HUES6 (cell line): ENCODE measurements around the gene ZNF557.
"Not testable (repeated sequence)": the region's sequence is repeated elsewhere in the genome, so short reads cannot be mapped to it uniquely, and the experiment has no call there.

ENCODE experiments used
- H3K27ac ChIP-seq: 2 replicates; pipeline ENCODE4 v1.7.0; 2013; ENCODE audit warnings: low read depth, mild to moderate bottlenecking, low read length, inconsistent platforms
- H3K27me3 ChIP-seq: 2 replicates; pipeline ENCODE4 v1.6.1; 2013; ENCODE audit warnings: low read length; ENCODE audit not compliant: control insufficient read depth, insufficient read depth
- H3K36me3 ChIP-seq: 2 replicates; pipeline ENCODE4 v1.6.1; 2013; ENCODE audit warnings: low read length; ENCODE audit not compliant: control insufficient read depth, insufficient read depth
- H3K4me1 ChIP-seq: 2 replicates; pipeline ENCODE4 v1.6.1; 2013; ENCODE audit warnings: low read length; ENCODE audit not compliant: control insufficient read depth, insufficient read depth
- H3K4me3 ChIP-seq: 2 replicates; pipeline ENCODE4 v1.5.1; 2013; ENCODE audit warnings: low read depth, low read length
- H3K9ac ChIP-seq: one replicate; pipeline ENCODE4 v1.6.1; 2013; ENCODE audit warnings: mild to moderate bottlenecking, low read length
- H3K9me3 ChIP-seq: 2 replicates; pipeline ENCODE4 v1.6.1; 2013; ENCODE audit warnings: low read depth, low read length; ENCODE audit not compliant: control insufficient read depth, insufficient read depth

The ZNF557 gene

DNA sequence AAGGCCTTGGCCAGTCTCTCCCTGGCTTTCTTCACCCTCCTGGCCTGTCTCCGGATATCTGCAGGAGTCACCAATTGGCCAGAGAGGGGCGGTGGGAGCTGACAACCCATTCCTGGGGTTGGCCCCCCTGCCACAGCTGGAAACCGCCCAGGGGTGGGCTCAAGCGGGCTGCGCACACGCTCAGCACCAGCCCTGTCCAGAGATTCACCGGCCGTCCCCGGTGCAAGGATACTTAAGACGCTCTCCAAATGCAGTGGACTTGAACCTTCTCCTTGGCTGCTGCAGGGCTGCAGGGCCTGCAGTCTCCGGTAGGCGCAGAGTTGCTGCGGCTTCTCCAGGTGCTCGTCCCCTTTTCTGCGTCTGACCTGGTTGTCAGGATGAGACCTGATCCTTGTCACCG, 13.1 kb upstream of the ZNF557 start:
- H3K36me3 ChIP-seq, H3K9ac ChIP-seq, H3K4me3 ChIP-seq, H3K9me3 ChIP-seq, H3K27me3 ChIP-seq, H3K4me1 ChIP-seq, H3K27ac ChIP-seq: not testable (repeated sequence)

DNA sequence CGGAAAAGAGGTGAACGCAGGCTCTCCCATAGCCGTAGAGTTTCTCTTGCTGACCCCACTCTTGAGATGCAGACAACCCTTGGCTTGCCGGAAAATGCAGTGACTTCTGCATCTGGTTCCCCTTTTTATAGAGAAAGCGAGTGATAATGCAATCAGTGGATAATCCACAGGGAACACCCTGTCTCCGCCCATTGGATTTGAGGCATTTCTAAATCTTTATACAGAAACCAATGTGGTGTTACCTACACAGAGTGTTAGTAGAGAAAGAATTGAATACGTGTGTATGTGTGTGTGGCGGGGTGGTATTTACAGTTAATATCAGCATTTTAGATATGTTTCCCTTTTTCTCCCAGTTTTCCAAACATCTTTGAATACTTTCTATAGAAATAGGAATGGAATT, 10.9 kb upstream of the ZNF557 start, which contains the start of gene MBD3L3:
TSS of gene MBD3L3 (minus strand) at position 101 of the 400 bp plus-strand sequence. CDS start at position 30, 71 bp downstream.
- H3K9me3 ChIP-seq, H3K36me3 ChIP-seq, H3K4me3 ChIP-seq, H3K27me3 ChIP-seq, H3K4me1 ChIP-seq, H3K27ac ChIP-seq, H3K9ac ChIP-seq: not testable (repeated sequence)

DNA sequence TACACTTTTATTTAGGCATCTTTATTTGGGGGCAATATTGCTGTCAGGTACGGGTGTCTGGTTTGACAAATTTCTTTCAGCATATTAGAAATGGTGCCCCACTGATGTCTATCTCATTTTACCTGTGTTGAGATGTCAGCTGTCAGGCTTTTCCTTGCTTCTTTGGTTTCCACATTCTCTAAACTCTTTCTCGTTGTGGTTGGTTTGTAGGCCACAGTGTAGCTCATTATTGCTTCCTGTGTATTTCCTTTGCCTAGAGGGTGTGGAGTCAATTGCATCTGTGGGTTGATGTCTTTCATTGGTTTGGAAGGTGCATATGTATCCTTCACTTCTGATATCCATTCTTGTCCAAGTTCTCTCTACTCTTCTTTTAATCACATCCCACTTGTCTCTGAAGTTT, 9.5 kb upstream of the ZNF557 start:
- H3K9ac ChIP-seq, H3K4me3 ChIP-seq, H3K36me3 ChIP-seq, H3K27ac ChIP-seq, H3K4me1 ChIP-seq, H3K27me3 ChIP-seq, H3K9me3 ChIP-seq: not testable (repeated sequence)

- Histone ChIP-seq H3K36me3 (no peaks in the 10 kb centered on the region), H3K4me1 (no peaks in the 10 kb centered on the region), H3K4me3 (no peak overlapping the region), H3K27me3 (no peaks in the 10 kb centered on the region), H3K9me3 (peaks cover 11% of the 10 kb centered on the region; the same call in 1 of the 2 replicates), H3K9ac (no peak overlapping the region), H3K27ac (no peak overlapping the region)
Observed at GRCh38 chr19:7063339-7063738, 6.2 kb upstream of the ZNF557 start.

- no peaks in the 10 kb centered on the region for H3K36me3 ChIP-seq
- H3K4me1 ChIP-seq = no peaks in the 10 kb centered on the region
- H3K9ac ChIP-seq = no peak overlapping the region
- no peaks in the 10 kb centered on the region for H3K27me3 ChIP-seq
- no peak overlapping the region for H3K4me3 ChIP-seq
- peaks cover 11% of the 10 kb centered on the region; the same call in 1 of the 2 replicates for H3K9me3 ChIP-seq
- H3K27ac ChIP-seq = no peak overlapping the region
Observed at GRCh38 chr19:7063764-7064418, 5.6 kb upstream of the ZNF557 start.

DNA sequence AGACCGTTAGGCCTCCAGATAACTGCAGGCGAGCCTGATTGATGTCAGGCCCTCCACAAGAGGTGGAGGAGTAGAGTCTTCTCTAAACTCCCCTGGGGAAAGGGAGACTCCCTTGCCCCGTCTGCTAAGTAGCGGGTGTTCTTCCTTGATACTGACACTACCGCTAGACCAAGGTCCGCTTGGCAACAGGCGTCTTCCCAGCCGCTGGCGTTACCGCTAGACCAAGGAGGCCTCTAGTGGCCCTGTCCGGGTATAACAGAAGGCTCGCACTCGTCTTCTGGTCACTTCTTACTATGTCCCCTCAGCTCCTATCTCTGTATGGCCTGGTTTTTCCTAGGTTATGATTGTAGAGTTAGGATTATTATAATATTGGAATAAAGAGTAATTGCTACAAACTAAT, 2.4 kb upstream of the ZNF557 start:
- H3K36me3 ChIP-seq, H3K9ac ChIP-seq, H3K27ac ChIP-seq, H3K27me3 ChIP-seq, H3K4me1 ChIP-seq, H3K4me3 ChIP-seq: not testable (repeated sequence)
- peaks cover 11% of the 10 kb centered on the region; the same call in 1 of the 2 replicates for H3K9me3 ChIP-seq

GRCh38 chr19:7067716-7068115, 1.8 kb upstream of the ZNF557 start:
- Histone ChIP-seq H3K4me1 (no peaks in the 10 kb centered on the region), H3K9me3 (peaks cover 11% of the 10 kb centered on the region; the same call in 1 of the 2 replicates), H3K4me3 (no peak overlapping the region), H3K27ac (no peak overlapping the region), H3K36me3 (peaks cover 13% of the 10 kb centered on the region), H3K27me3 (no peaks in the 10 kb centered on the region), H3K9ac (no peak overlapping the region)

GRCh38 chr19:7068599-7068998, 904 bp upstream of the ZNF557 start:
- H3K4me3 ChIP-seq = peak overlapping the region; percentile 39
- H3K9me3 ChIP-seq = peaks cover 11% of the 10 kb centered on the region; the same call in 1 of the 2 replicates
- H3K27me3 ChIP-seq = no peaks in the 10 kb centered on the region
- H3K4me1 ChIP-seq = no peaks in the 10 kb centered on the region
- H3K9ac ChIP-seq = no peak overlapping the region
- peaks cover 20% of the 10 kb centered on the region for H3K36me3 ChIP-seq
- no peak overlapping the region for H3K27ac ChIP-seq

DNA sequence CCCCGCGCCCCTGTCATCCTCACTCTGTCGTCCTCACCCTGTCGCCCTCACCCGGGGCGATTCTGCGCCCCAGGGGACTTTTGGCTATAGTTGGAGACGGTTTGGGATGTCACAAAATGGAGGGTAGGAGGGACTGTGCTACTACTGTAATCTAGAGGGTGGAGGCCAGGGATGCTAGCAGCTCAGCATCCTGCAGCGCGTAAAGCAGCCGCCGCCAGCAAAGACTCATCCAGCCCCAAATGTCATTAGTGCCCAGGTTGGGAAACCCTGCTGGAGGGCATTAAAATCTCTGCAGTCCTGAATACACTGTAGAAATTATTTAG, 362 bp downstream of the ZNF557 start:
- Histone ChIP-seq H3K27ac (peak overlapping the region; percentile 87), H3K4me3 (peak overlapping the region; percentile 100), H3K27me3 (no peaks in the 10 kb centered on the region), H3K9ac (peak overlapping the region; percentile 87), H3K36me3 (peaks cover 29% of the 10 kb centered on the region), H3K9me3 (peaks cover 9% of the 10 kb centered on the region; the same call in 1 of the 2 replicates), H3K4me1 (no peaks in the 10 kb centered on the region)

DNA sequence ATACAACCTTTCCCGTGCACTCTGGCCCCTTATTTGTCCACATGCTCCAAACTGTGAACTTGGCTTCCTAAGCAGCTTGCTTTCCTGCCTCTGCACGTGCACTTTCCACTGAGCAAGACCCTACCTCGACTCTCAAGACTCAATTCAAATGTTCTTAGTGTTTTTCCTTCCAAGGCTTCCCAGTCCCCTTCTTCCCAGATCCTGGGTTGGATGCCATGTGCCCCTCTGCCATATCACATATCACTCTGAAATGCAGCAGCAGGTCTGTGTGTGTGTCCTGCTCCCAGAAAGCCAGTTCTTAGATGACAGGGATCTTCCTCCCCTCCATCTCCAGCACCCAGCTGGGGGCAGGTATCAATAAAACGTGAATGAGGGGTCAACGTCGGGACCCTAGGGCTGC, 3.0 kb downstream of the ZNF557 start:
- H3K9me3 ChIP-seq = peaks cover 18% of the 10 kb centered on the region
- H3K36me3 ChIP-seq = peaks cover 56% of the 10 kb centered on the region
- H3K27me3 ChIP-seq = no peaks in the 10 kb centered on the region
- H3K9ac ChIP-seq = no peak overlapping the region
- H3K27ac ChIP-seq = no peak overlapping the region
- no peak overlapping the region for H3K4me3 ChIP-seq
- no peaks in the 10 kb centered on the region for H3K4me1 ChIP-seq

DNA sequence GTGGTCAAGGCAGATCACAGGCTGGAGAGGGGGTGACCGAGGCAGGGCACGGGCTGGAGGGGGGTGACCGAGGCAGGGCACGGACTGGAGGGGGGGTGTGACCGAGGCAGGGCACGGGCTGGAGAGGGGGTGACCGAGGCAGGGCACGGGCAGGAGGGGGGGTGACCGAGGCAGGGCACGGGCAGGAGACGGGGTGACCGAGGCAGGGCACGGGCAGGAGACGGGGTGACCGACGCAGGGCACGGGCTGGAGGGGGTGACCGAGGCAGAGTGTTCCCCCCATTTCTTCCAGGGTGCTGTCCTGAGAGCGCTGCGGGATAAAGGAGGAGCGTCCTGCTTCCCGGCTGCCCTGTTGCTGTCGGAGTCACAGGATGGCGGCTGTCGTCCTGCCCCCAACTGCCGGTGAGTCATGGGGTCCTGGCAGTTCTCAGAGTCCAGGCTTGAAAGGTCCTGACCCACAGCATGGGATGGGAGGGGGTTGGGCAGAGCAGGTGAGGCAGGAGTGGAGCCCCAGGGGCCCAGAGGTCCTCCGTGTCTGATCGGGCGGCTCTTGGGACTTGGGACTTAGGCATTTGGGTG, 5.3 kb downstream of the ZNF557 start:
- H3K27me3 ChIP-seq = no peaks in the 10 kb centered on the region
- H3K27ac ChIP-seq = no peak overlapping the region
- no peaks in the 10 kb centered on the region for H3K4me1 ChIP-seq
- H3K36me3 ChIP-seq = peaks cover 77% of the 10 kb centered on the region
- peaks cover 35% of the 10 kb centered on the region for H3K9me3 ChIP-seq
- H3K9ac ChIP-seq = no peak overlapping the region
- H3K4me3 ChIP-seq = no peak overlapping the region
